Right renal pelvis (tissue), 4 donors: ENCODE data around the gene CREBBP. TPM values are rescaled to one million over a fixed set of nuclear protein-coding genes. Genes with fewer than 3 reads are reported as not detected.
A peak's percentile ranks its signal among the peaks of the same experiment; 100 is the strongest.

Experiments used
- DNase-seq, 4 donors: peaks; one replicate each; pipeline ENCODE4 v3.0.0-alpha.2; 2013; ENCODE audit warnings: low read depth in 4 of 4, low spot score in 3 of 4, missing footprints in 1 of 4
- polyA plus RNA-seq, 4 donors: library from polyadenylated mRNA; unstranded; fragments of 120-200 nt; gene quantifications; one replicate each; pipeline ENCODE4 v1.2.1, GENCODE V29; 2013; ENCODE audit not compliant: insufficient read length in 4 of 4

CREBBP gene
- polyA plus RNA-seq, 4 donors, result 64.6 to 84.7 (median 72.8) TPM

DNA sequence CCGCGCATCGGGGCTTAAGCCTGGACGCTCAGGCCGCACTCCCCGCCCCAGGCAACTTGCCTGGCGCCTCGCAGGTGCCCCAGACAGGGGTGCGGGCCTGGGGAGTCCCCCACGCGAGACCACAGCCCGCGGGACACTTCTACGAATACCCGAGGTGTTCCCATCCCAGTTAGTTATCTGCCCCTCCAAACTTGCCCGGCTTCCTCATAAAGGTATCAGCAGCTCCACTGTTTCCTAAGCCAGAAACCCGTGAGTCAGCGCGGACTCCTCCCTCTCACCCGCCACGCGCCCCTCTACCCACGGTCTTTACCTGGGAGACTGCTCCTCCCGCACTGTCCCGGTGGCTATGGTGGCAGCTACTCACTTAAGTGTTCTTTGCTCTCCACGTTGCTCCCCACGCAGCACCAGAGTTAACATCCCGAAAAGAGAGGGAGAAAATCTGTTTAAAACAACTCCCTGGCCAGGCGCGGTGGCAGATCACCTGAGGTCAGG, 1.0 kb upstream of the CREBBP start:
- DNase-seq, result no peak

DNA sequence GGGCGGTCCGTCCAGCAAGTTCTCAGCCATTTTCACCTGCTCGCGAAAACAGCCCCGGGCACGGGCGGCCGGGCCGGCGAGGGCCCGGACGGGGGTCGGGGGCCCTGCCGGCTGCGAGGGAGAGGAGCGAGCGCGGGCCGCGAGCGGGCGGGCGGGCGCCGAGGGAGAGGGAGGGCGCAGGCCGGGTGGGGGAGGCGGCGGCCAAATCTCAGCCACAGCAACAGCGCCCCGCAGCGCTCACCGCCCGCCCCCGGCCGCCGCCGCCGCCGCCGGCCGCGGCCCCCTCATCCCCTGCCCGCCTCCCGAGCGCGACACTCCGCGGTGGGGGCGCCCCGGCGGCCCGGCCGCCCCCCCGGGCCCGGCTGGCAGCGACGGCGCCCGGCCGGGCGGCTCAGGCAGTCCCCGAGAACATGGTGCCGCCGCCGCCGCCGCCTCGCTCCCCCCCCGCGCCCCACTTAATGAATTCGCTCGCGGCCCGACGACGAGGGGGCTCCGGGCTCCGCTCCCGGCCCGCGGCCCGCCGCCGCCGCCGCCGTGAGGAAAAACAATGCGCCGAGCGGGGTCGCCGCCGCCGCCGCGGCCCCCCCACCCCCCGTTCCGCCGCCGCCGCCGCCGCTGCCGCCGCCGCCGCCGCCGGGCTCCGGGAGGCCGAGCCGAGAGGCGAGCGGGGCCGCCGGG, 487 bp downstream of the CREBBP start:
- peak in 3 of 4 donors; percentile 29 to 49 (median 45) for DNase-seq

DNA sequence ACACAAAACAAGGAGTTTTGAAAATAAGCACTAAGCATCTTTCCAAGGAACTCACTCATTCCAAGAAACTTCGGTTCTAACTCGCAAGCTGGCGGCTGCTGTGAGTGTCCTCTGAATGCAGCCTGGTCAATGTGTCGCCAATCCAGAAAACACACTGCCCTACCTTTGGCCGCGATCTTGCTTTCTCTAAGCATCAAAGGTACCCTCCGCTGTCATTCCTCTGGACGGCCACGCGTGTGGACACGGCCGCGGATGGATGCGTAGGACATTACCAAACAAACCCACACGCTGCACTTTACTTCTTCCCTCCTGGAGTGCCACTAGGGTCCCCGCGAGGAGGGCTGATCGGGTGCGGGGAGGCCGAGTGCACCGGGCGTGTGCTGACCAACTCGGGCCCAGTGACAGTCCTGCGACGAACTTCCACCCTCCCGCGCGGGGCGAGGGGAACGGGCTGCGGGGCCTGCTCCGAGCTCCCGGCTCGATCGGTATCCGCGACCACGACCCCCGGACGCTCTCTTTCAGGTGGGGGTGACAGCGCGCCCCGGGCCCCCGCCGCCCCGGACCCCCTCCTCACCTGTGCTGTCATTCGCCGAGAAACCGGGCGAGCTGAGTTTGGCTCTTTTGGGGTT, 1.1 kb downstream of the CREBBP start:
- no peak for DNase-seq

DNA sequence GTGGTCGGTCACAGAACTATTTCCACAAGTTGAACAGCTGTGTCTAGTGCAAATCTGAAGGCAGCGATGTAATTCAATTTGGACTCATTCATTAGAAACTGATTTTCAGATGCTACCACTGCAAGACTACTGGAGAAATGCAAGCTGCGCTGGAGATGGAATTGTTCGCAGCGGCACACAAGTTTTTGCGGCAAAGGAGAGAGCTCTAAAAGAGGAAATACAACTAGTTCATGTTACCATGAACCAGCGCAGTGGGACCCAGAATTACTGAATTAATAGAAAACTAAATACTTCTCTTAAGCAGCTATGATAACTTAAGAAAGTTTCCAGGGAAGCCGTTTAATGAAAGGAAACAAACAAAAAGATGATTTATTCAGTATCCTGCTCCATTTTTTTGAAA, 1.9 kb downstream of the CREBBP start:
- DNase-seq, result no peak

DNA sequence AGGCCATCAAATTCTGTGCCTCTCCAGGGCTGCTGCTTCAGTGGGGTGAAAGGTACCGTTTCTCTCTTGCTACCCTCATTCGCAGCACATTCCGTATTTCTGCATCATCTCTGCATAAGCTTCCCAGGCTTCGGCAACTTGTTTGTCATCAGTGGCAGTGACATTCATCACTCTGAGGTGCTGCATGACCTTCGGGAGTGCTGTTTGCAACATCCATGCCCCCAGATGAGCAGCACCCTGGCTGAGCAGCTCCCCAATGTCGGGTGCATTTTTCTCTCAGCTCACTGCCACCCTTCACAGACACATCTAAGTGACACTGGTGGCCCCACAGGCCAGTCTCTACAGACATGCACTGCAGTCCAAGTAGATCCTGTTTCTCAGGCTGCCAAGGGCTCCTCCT, 3.8 kb downstream of the CREBBP start:
- no peak for DNase-seq

DNA sequence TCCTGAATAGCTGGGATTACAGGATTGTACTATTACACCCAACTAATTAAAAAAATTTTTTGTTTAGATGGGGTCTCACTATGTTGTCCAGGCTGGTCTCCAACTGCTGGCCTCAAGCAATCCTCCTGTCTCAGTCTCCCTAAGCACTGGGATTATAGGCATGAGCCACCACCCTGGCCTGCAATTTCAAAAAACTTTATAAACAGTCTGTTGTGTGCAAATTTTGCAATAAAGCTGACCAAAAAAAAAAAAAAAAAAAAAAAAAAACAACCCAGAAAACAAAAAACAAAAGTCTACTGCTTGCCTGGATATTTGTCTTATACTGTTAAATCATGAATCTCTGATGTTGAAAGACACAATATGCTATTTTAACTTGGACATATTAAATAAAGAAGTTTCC, 4.4 kb downstream of the CREBBP start:
- DNase-seq, result no peak

DNA sequence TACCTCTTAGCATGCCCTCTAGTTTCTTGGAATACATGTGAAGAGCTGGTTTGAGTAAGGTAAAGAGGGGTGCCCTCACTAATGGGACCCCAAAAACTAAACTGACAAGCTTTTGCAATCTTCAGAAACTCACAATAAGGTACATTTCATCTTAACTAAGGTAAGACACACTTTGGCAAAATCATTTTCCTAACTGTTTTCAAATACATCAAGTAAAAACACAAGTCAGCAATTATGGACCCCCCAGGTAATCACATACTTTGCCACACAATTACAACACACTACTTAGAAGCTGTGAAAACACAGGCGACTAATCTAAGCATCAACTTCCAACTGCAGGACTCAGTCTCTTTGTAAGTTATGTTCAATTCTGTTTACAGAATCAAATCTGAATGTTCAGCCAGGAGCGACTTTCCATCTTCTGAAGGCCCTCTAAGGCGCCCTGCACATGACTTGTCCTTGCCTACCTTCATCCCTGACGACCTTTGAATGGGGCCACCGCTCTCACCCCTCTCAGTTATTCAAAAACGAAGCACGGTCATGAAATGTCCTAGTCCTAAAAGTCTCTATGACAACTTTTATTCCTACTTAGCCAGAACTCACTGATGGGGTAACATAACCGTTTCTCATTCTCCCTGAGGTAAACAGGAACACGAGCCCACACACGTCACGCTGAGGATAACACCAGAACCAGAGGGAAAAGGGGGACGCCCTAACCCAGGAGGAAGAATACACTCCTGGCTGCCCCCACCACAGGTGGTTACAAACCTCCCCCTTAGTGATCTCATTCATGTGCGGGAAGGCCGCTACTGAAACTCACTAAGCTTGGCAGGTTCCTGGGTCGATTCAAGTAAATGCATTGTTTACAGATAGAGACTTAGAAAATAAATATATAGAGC, 5.5 kb downstream of the CREBBP start:
- DNase-seq, result no peak

DNA sequence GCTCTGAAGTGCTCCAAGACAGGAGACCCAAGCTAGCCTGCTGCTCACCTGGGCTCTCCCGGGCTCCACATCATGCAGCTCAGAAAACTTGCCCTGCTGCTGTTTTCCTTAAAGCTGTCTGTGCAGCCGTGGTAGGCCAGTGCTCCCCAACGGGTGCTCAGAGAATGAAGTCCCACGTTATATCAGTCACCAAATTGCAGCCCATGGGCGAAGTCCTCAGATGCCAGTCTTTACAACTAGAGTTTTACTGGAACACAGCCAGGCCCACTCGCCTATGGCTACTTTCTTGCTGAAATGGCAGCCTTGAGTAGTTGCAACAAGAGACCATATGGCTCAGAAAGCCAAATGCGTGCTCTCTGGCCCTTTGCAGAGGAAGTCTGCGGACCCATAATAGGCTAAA, 6.3 kb downstream of the CREBBP start:
- no peak for DNase-seq

DNA sequence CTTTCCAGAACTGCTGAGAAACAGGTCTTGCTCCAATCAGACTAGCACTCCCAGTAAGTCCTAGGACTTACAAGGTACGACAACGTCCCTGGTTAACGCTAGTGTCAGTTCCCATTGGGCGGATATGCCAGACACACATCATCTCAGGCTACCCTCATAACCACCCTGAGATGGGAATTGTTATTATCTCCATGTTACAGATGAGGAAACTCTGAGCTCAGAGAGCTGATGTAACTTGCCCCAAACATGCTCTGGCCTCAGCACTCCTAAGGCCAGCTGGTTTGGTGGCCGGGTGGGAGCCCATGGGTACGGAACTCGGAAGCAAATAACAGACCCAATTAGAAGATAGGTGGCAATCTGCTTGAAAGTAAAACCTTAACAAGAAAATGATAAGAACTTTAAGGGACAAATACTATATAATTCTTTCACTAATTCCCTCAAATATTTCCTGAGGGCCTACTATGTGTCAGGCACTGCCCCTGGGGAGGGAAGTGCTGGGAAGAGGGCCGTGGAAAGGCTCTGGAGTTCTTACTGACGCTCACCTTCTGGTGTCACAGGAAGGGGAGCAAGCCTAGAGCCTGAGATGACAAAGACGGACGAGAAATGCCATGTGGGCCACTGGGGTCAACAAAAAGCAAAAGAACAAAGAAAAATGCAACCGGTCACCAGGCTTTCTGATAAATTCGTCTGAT, 6.9 kb downstream of the CREBBP start:
- DNase-seq, result no peak

DNA sequence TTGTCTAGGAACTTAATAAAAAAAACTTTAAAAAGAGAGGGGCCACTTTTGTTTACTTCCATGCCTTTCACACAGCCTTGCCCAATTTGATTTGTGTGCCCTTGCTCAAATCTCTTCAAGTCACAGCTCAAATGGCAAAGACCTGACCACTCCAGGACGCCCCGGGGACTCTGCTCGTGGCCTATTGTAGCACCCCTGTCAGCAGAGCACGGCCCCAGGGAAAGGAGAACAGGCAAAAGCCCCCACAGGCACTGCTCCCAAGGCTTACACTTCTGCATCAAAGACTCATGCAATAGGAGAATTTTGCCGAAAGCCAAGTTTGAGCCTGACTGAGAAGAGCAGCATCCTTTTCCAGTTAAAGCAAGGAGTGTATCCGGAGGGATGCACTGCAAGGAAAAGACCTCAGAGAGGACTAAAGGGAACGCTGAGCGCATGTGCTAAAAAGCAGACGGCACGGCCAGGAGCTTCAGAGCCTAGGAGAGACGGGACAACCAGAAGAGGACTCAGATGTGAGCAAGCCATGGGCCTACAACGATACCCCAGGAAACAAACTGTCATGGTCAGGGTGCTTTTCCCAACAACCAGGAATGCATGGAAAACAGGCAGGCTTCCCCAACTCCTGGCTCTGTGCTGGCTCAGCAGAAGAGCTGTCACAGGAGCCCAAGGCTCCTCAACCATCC, 8.2 kb downstream of the CREBBP start:
- no peak for DNase-seq

DNA sequence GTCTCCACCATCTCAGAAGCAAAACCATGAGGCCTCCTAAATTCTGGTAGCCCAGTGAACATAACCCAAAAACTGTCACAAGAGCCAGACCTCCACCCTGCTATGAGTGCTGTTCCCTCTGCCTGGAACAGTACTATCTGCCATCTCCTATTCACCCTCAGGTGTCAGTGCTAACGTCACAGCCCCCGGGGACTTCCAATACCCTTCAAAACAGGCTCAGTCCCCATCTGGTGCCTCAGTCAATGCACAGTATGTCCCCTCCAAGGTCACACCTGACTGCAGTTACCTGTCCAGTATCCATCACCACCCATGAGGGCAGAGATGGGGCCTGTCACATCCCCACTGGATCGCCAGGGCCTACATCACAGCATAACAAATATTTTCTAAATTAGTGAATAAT, 11.5 kb downstream of the CREBBP start:
- DNase-seq, result no peak

DNA sequence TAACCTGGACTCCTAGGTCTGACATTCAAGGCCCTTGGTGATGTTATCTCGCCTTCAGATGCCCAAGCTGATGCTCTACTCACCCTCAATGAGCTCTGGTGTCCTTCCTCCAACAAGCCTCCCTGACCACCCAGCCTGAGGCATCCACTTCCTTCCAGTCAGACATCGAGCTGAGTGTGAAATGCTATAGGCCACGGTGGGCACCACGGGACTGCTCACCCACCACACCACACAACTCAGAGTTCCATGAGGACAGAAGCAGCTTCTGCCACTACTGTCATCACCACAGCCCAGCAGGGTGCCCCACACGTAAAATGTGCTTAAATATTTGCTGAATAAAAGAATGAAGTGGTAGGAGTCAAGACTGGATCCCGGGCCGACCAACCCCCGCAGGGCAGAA, 12.0 kb downstream of the CREBBP start:
- no peak for DNase-seq

DNA sequence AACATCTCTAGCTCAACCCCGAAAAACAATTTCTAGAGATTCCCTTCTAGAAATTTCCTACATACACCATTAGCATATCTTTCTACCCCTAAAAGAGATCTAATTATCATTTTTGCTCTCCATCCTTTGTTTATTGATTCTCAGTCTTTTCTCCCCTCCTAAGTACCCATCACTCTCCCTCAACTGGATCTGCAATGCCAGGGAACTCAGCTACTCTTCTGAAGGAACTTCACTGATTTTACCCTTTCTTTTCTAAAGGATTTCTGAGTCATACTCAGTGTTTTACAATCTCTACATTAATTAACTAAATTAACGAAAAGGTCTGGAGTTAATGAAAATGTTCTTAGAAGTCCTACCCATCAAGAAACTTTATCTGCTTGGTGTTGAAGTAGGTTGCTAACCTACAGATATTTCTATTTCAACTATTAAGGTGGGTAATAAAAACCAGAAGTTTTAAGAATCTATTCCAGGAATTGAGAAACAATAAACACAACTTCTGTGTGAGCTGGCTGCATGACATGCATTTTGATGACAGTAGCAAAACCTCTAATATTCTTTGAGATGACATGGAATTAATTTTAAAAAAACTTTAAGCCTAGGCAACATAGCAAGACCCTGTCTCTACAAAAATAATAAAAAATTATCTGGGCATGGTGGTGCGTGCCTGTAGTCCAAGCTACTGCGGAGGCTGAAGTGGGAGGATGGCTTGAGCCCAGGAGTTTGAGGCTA, 13.6 kb downstream of the CREBBP start:
- DNase-seq, result no peak

DNA sequence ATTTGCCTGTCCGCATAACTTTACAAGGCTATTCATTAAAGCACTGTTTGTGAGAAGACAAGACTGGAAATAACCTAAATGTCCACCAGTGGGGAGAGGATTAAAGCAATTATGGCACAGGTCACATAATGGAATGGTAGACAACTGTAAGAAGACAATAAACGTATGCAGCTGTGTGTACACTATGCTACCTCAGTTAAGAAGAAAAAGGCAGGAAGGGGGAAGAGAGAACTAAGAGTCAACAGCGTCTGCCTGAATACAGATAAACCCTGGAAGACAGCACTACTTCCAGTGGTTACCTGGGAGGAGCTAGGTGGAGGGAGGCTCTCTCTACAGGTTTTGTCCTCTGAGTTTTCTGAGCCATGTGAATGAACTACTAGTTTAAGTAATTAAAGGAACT, 15.3 kb downstream of the CREBBP start:
- DNase-seq, result no peak

DNA sequence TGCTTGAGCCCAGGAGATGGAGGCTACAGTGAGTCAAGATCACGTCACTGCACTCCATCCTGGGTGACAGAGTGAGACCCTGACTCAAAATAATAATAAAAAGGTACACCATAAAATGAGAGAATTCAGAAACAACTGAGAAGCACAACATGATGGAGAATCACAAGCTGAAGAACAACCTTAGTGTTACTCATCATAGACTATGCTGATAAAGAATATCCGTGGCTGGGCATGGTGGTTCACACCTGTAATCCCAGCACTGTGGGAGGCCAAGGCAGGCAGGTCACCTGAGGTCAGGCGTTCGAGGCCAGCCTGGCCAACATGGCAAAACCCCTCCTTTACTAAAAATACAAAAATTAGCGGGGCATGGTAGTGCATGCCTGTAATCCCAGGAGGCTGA, 16.0 kb downstream of the CREBBP start:
- DNase-seq, result no peak

DNA sequence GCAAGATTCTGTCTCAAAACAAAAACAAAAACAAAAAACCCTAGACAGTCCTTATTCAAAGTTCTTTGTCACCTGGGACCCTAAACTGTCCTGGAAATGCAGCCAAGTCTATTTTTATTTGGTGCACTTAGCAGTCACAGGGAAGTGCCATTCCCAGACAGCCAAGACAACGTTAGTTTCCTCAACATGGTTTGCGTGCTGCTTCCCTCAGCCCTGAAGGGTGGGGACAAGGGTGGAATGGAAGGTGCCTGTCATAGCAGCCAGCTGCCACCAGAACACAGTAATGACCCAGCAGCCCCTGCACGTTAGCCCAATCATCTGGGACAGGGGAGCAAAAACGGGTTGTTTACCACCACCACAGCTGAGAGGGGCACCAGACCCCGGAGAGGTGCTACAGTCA, 16.9 kb downstream of the CREBBP start:
- no peak for DNase-seq

DNA sequence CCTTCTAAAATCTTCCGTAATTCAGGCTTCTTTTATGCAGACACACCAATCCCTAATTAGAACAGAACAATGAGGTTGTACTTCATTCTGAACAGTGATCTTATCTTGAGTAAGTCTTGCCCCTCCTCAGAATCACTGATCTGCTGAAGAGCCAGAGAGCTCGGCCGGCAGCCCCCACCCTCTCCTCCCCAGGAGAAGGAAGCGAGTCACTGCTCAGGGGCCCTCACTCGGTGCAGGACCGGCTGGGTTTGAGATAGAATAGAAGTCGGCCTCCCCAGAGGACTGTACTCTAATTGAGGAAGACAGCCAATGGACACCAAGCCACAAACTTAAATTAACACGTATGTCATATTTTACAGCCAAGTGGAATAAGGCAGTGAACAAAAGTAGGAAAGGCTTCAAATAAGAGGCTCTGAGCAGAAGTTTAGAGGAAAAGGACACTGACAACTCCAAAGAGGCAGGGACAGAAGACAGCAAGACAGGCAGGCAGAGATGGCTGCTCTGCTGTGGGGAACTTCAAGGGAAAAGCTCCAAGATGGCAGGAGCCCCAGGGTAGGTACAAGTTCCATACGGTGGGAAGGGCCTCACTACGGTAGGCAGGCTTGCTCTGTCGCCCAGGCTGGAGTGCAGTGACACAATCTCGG, 18.6 kb downstream of the CREBBP start:
- no peak for DNase-seq

DNA sequence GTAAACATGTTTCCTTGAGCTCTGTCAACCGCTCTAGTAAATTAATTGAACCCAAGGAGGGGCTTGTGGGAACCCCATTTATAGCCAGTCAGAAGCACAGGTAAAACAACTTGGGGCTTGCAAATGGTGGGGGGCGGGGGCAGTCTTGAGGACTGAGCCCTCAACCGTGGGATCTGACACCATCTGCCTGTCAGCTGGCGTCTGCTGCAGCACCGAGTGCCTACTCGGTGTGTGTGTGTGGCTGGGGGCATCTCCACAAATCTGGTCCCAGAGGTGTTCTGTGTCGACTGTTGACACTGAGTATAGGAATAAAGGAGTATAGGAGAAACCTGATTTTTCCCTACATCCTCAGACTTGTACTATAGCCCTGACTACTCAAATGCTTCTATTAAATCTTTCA, 20.6 kb downstream of the CREBBP start:
- DNase-seq, result no peak

DNA sequence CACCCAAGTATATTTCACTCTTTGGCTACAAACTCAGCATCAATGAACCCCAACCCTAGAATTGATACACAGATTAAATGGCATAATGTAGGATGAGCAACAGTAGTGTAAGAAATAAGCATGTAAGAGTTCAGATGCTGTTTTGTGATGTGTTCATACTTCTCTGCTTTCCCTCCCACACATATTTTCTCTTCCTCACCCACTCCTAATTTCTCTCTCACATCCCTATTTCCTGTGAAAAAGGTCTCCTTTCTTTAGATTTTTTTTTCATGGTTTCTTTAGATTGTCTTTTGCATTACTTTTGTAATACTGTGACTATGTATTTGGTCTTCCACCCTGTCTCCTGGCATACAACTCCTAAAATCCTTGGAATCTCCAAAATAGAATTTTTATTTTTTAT, 21.7 kb downstream of the CREBBP start:
- no peak for DNase-seq
